ENCODE results near the gene NACA. TPM values are rescaled to one million over a fixed set of nuclear protein-coding genes. Genes with fewer than 3 reads are reported as not detected.

The NACA gene
- total RNA-seq, 2 donors from 2014 or later: 509 to 657 TPM

DNA sequence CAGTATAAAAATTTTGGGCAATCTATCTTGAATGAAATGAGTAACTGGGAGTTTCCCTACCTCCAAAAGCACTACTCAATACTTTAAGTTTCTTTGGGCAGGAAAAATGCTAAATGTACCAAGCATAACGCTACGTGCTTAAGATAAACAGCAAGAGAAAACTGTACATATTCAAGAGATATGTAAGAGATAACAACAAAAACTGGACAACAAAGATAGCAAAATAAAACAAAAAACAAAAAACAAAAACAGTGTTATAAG is 57.0 kb downstream of the NACA start:
- no peaks in the 10 kb centered on the region for H3K9me3 ChIP-seq
- no peaks in the 10 kb centered on the region for H3K27me3 ChIP-seq (replicated peaks; ENCODE audit: insufficient read depth)
- no peak for TF ChIP-seq CTCF (IDR thresholded peaks at IDR 0.05)
- no peak overlapping the region for H3K27ac ChIP-seq
- ATAC-seq (ENCODE audit: insufficient number of reproducible peaks, low FRiP score, low read depth): no peak
- no peak for DNase-seq (ENCODE audit: low spot score)
- H3K4me1 ChIP-seq (ENCODE audit: control insufficient read depth in 1 of 2, low read depth in 2 of 2): peaks cover 6 to 14% of the 10 kb centered on the region in 2 donors
- no peak overlapping the region for H3K4me3 ChIP-seq
- peaks cover 63% of the 10 kb centered on the region for H3K36me3 ChIP-seq

Other genes with a start within 250 kb of the NACA start
- under 1 TPM in 1 of 2 donors, not detected in 1; 0.85 TPM for gene GLS2, start 237.1 kb downstream of the NACA start, total RNA-seq
- 10 to 100 TPM; 33.4 to 40.2 TPM for gene RBMS2, start 203.5 kb downstream of the NACA start, total RNA-seq
- 100 to 1,000 TPM in 1 of 2 donors, 10 to 100 TPM in 1; 84.5 to 172 TPM for gene BAZ2A, start 95.0 kb downstream of the NACA start, total RNA-seq
- 100 to 1,000 TPM; 198 to 226 TPM for gene ATP5F1B, start 79.3 kb downstream of the NACA start, total RNA-seq
- gene PTGES3, start 37.0 kb downstream of the NACA start, total RNA-seq: 10 to 100 TPM; 70.4 to 97.6 TPM
- 1 to 10 TPM; 2.3 to 4.0 TPM for gene PRIM1, start 27.0 kb upstream of the NACA start, total RNA-seq
- 1 to 10 TPM in 1 of 2 donors, not detected in 1; 2.0 TPM for gene HSD17B6, start 38.0 kb upstream of the NACA start, total RNA-seq
- under 1 TPM in 1 of 2 donors, not detected in 1; 0.27 TPM for gene SDR9C7, start 209.1 kb upstream of the NACA start, total RNA-seq
- gene RDH16, start 232.3 kb upstream of the NACA start, total RNA-seq: under 1 TPM; 0.54 to 0.71 TPM

Data from thoracic aorta (tissue), 2 donors.